OCI-M2 (cell line): ENCODE data around the gene STXBP6.

Source experiments
- DNase-seq: peaks from one replicate; lab custom pipeline; 2025; ENCODE audit not compliant: unreplicated experiment; lab: John Stamatoyannopoulos, UW

The STXBP6 gene

GRCh38 chr14:24866067-24866639 lies 183.8 kb downstream of the STXBP6 start:
- no peak for DNase-seq

GRCh38 chr14:24863968-24864684 lies 185.8 kb downstream of the STXBP6 start:
- no peak for DNase-seq

- no peak for DNase-seq
Observed at GRCh38 chr14:24861083-24861630, 188.8 kb downstream of the STXBP6 start.

GRCh38 chr14:24859559-24859958 lies 190.4 kb downstream of the STXBP6 start:
- DNase-seq: no peak

- DNase-seq: no peak
Observed at GRCh38 chr14:24858684-24859083, 191.3 kb downstream of the STXBP6 start.

- DNase-seq: no peak
Observed at GRCh38 chr14:24858052-24858451, 191.9 kb downstream of the STXBP6 start.

- no peak for DNase-seq
Observed at GRCh38 chr14:24857277-24857676, 192.7 kb downstream of the STXBP6 start.

GRCh38 chr14:24853446-24853845 lies 196.5 kb downstream of the STXBP6 start:
- no peak for DNase-seq

- no peak for DNase-seq
Observed at GRCh38 chr14:24852312-24853060, 197.5 kb downstream of the STXBP6 start.

- no peak for DNase-seq
Observed at GRCh38 chr14:24851837-24852236, 198.1 kb downstream of the STXBP6 start.

GRCh38 chr14:24851406-24851805 lies 198.5 kb downstream of the STXBP6 start:
- no peak for DNase-seq

- no peak for DNase-seq
Observed at GRCh38 chr14:24850072-24850471, 199.9 kb downstream of the STXBP6 start.

- no peak for DNase-seq
Observed at GRCh38 chr14:24849471-24849870, 200.5 kb downstream of the STXBP6 start.

- no peak for DNase-seq
Observed at GRCh38 chr14:24848102-24848790, 201.7 kb downstream of the STXBP6 start.

GRCh38 chr14:24847568-24848095 lies 202.3 kb downstream of the STXBP6 start:
- no peak for DNase-seq

- DNase-seq: no peak
Observed at GRCh38 chr14:24846261-24846660, 203.7 kb downstream of the STXBP6 start.

GRCh38 chr14:24845851-24846250 lies 204.1 kb downstream of the STXBP6 start:
- no peak for DNase-seq

- DNase-seq: no peak
Observed at GRCh38 chr14:24844011-24844410, 205.9 kb downstream of the STXBP6 start.

GRCh38 chr14:24843494-24843893 lies 206.5 kb downstream of the STXBP6 start:
- DNase-seq: no peak

GRCh38 chr14:24840204-24840893 lies 209.6 kb downstream of the STXBP6 start:
- DNase-seq: no peak
